HG03460 (cell line): Measurements from ENCODE around the gene ARL8A.
"Not testable (repeated sequence)": the region's sequence is repeated elsewhere in the genome, so short reads cannot be mapped to it uniquely, and the experiment has no call there.

Experiments
- ATAC-seq: cut with Tn5 transposase; IDR thresholded peaks from one replicate; pipeline ENCODE4 v1.9.1; 2021; ENCODE audit not compliant: unreplicated experiment

ARL8A gene

GRCh38 chr1:202144402-202145067, at the start of gene ARL8A:
Gene ARL8A, minus strand, starts transcription at chr1:202144737. Its CDS starts 165 bp downstream, at chr1:202144572.
- ATAC-seq, result peak; percentile 48

- no peak for ATAC-seq
These were observed 49.8 kb upstream of the ARL8A start for GRCh38 chr1:202194328-202194648.

GRCh38 chr1:202193614-202194327, 49.2 kb upstream of the ARL8A start, which contains the start of gene LGR6:
Gene LGR6, plus strand, starts transcription at chr1:202193799. Its CDS starts 191 bp downstream, at chr1:202193990.
- no peak for ATAC-seq

- ATAC-seq, result no peak
These were observed 48.5 kb upstream of the ARL8A start for GRCh38 chr1:202192770-202193613.

GRCh38 chr1:202191391-202191790, 46.9 kb upstream of the ARL8A start:
- ATAC-seq, result not testable (repeated sequence)

GRCh38 chr1:202189918-202190715, 45.6 kb upstream of the ARL8A start:
- no peak for ATAC-seq

- ATAC-seq, result no peak
These were observed 44.7 kb upstream of the ARL8A start for GRCh38 chr1:202189001-202189790.

- ATAC-seq, result no peak
These were observed 43.3 kb upstream of the ARL8A start for GRCh38 chr1:202187697-202188407.

GRCh38 chr1:202187041-202187671, 42.6 kb upstream of the ARL8A start:
- ATAC-seq, result no peak

- no peak for ATAC-seq
These were observed 41.8 kb upstream of the ARL8A start for GRCh38 chr1:202186327-202186726.

- no peak for ATAC-seq
These were observed 40.4 kb upstream of the ARL8A start for GRCh38 chr1:202184750-202185460.

GRCh38 chr1:202182040-202182877, 37.7 kb upstream of the ARL8A start:
- no peak for ATAC-seq

GRCh38 chr1:202181586-202181985, 37.0 kb upstream of the ARL8A start:
- ATAC-seq, result no peak

GRCh38 chr1:202180751-202181139, 36.2 kb upstream of the ARL8A start:
- ATAC-seq, result not testable (repeated sequence)

GRCh38 chr1:202179828-202180750, 35.6 kb upstream of the ARL8A start:
- ATAC-seq, result no peak
